ENCODE measurements around the gene TNXB. TPM values are rescaled to one million over a fixed set of nuclear protein-coding genes. Genes with fewer than 3 reads are reported as not detected.

Gene TNXB
- total RNA-seq, 1 donor from 2014 or later, result 207 TPM

GRCh38 chr6:32149932-32150870, 41.1 kb upstream of the TNXB start:
- no peak for TF ChIP-seq CTCF (IDR thresholded peaks at IDR 0.05)
- no peak for TF ChIP-seq POLR2AphosphoS5 (IDR thresholded peaks at IDR 0.05; ENCODE audit: insufficient read depth in 1 of 2, low read depth in 1 of 2)
- no peak for TF ChIP-seq POLR2A (IDR thresholded peaks at IDR 0.05)
- Histone ChIP-seq H3K4me1 (peaks cover 42% of the 10 kb centered on the region), H3K9me3 (no peaks in the 10 kb centered on the region), H3K4me3 (peak overlapping the region; percentile 75 to 88), H3K27me3 (no peaks in the 10 kb centered on the region), H3K27ac (peak overlapping the region; percentile 53), H3K36me3 (peaks cover 0 to 6% of the 10 kb centered on the region in 2 donors)
- no peak for DNase-seq (ENCODE audit: extremely low spot score in 2 of 2)
- intact Hi-C loops (cut with DNase I), result loop anchor here (5.0 kb wide), 1 partner anchor 33 kb away; no protein-coding TSS in a partner anchor

GRCh38 chr6:32149092-32149755, 40.1 kb upstream of the TNXB start:
- Histone ChIP-seq H3K4me3 (peak overlapping the region in 1 of 2 donors; percentile 3), H3K9me3 (no peaks in the 10 kb centered on the region), H3K27ac (no peak overlapping the region), H3K27me3 (no peaks in the 10 kb centered on the region), H3K4me1 (peaks cover 33% of the 10 kb centered on the region), H3K36me3 (peaks cover 0 to 6% of the 10 kb centered on the region in 2 donors)
- DNase-seq (ENCODE audit: extremely low spot score in 2 of 2), result no peak
- TF ChIP-seq POLR2A (IDR thresholded peaks at IDR 0.05) (no peak), POLR2AphosphoS5 (IDR thresholded peaks at IDR 0.05; ENCODE audit: insufficient read depth in 1 of 2, low read depth in 1 of 2) (no peak), CTCF (IDR thresholded peaks at IDR 0.05) (no peak)
- intact Hi-C loops (cut with DNase I), result no loop called here

GRCh38 chr6:32148289-32149091, 39.4 kb upstream of the TNXB start:
- peaks cover 0 to 6% of the 10 kb centered on the region in 2 donors for H3K36me3 ChIP-seq
- TF ChIP-seq CTCF (IDR thresholded peaks at IDR 0.05), result no peak
- TF ChIP-seq POLR2AphosphoS5 (IDR thresholded peaks at IDR 0.05; ENCODE audit: insufficient read depth in 1 of 2, low read depth in 1 of 2), result no peak
- no peak for DNase-seq (ENCODE audit: extremely low spot score in 2 of 2)
- H3K27me3 ChIP-seq, result no peaks in the 10 kb centered on the region
- peak overlapping the region in 1 of 2 donors; percentile 15 for H3K4me3 ChIP-seq
- no peak overlapping the region for H3K27ac ChIP-seq
- H3K4me1 ChIP-seq, result peaks cover 31% of the 10 kb centered on the region
- H3K9me3 ChIP-seq, result no peaks in the 10 kb centered on the region
- intact Hi-C loops (cut with DNase I), result no loop called here

- peaks cover 22% of the 10 kb centered on the region for H3K4me1 ChIP-seq
Measured at GRCh38 chr6:32147401-32148132, 38.4 kb upstream of the TNXB start.

More at GRCh38 chr6:32147401-32148132, 38.4 kb upstream of the TNXB start:
- no peak overlapping the region for H3K27ac ChIP-seq
- no peaks in the 10 kb centered on the region for H3K27me3 ChIP-seq
- no peak for TF ChIP-seq CTCF (IDR thresholded peaks at IDR 0.05)
- TF ChIP-seq POLR2AphosphoS5 (IDR thresholded peaks at IDR 0.05; ENCODE audit: insufficient read depth in 1 of 2, low read depth in 1 of 2), result no peak
- TF ChIP-seq POLR2A (IDR thresholded peaks at IDR 0.05), result no peak
- H3K4me3 ChIP-seq, result no peak overlapping the region
- no peaks in the 10 kb centered on the region for H3K9me3 ChIP-seq
- intact Hi-C loops (cut with DNase I), result no loop called here
- DNase-seq (ENCODE audit: extremely low spot score in 2 of 2), result no peak
- peaks cover 0 to 6% of the 10 kb centered on the region in 2 donors for H3K36me3 ChIP-seq
